NK-92 treated with Interleukin-12 subunit alpha and Interleukin-12 subunit beta, amount 100 ng/mL, for 24 hours (cell line): ENCODE measurements around the gene FHOD3.
"Not testable (repeated sequence)": the region's sequence is repeated elsewhere in the genome, so short reads cannot be mapped to it uniquely, and the experiment has no call there.

Source experiments
- DNase-seq: peaks from one replicate; lab custom pipeline; 2025; lab: John Stamatoyannopoulos, UW

Gene FHOD3

DNA sequence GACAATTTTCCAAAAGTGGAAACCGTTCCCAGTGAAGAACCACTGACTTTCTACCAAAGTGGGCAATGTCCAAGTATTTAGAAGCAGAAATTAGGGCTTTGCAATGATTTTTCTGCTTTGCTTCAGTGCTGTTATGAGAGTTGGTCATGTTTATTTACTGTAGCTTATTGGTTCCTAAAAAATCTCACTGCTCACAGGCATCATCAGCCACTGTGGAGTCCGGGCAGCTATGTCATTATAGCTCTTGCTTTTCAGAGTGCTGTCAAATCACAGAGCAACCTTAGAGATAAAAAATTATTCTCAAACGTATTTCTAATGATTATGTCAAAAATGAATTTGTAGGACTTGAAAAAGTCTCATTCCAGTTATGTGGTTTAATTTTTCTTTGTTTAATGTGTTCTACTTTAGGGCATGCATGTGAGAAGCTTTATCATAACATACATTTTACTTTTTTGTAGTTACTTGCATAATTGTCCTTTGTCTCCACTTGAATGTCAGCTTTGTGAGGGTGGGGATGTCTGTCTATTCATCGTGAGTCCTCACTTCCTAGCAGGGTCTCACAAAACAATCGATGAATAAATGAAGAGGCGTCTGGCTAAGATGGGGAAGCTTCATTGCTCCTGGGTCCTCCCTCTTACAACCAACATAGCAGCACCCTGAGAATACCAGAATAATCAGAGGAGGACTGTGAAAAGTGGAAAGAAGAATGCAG, 413.7 kb downstream of the FHOD3 start:
- DNase-seq = no peak

DNA sequence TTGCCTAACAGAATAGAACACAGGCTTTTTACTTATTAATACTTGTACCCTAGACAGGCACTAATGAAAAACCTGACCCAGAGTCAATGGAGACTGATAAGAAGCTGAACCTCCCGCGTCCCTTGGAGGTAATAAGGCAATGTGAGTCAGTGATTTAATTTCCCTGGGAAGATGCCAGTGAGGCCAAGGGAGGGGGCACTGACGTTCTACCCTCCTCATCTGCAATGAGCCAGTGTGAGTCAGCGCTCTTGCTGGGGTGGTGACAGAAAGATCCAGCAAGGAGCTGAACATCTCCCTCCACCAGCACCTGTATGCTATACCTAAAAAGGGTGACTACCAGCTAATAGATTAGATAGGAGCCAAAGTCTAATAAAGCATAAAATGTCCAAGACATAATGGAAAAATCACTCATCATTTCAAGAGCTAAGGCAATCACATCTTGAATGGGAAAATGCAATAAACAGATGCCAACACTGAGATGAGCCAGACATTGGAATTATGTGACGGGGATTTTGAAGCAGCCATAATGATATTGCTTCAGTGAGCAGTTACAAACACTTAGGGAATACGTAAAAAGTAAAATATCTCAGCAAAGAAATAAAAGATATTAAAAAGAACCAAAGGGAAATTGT, 414.4 kb downstream of the FHOD3 start:
- no peak for DNase-seq

DNA sequence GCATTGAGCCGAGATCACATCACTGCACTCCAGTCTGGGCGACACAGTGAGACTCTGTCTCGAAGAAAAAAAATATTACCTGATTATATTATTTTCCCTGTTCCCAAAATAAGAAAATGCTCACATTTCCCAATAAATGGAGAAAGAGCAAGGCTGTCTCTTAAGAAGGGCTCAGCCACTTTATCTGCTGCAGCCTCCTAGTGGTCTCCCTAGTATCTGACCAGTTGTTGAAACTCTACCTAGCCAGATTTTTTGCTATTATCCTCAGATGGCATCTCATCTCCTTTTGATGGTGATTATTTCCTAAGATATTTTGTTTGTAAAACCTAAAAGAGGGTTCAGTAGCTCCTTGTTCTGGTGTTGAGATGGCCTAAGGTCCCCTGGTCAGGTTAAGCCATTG, 417.0 kb downstream of the FHOD3 start:
- DNase-seq = no peak

DNA sequence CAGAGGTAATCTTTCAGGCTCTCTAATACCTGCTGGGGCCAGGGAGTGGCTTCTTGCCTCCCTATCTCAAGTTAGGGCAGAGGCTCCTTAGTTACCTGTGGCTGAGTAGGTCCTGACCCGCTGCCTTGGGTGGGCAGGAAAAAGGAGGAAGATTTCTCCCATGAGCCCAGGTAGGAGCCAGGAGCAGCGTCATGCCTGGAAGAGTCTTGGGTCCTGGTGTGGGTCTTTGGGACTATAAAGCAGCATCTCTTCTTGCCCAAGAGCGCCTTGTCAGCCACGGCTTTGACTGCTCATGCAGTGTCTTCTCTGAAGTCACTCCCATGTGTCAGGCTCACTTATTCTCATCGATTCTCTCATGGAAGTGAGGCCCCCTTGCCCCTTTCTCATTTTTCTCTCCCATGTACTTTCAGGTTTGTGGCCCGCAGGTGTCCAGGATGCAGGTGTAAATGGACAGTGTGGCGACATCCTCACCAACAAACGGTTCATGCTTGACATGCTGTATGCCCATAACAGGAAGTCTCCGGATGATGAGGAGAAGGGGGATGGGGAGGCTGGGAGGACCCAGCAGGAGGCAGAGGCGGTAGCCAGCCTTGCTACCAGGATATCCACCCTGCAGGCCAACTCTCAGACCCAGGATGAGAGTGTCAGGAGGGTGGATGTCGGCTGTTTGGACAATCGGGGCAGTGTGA, 420.1 kb downstream of the FHOD3 start:
- no peak for DNase-seq

DNA sequence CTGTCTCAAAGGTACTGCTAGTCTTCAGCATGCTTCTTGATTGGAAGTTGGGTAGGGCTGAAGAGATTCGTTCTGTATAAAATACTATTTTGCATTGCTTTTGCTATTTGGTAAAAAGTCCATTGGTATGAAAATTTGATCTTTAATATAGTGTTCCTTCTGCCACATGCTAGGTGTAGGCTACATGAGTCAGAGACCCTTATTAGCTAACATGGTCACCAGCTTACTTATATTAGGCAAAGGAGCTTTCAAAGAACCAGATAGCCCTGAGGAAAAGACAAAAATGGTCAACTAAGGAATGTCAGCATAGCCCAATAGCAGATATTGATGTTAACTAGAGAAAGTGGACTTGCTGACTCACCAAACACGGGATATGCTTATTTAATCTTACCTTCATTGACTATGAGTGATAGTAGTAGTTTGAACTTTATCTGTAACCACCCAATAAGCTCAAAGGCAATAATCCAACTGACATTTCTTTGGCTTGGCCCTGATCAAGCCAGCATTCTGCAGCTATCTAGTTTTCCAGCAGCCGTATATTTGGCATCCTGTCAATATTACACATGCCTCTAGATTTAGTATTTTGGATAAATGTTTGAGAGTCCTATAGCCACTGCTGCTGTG, 421.3 kb downstream of the FHOD3 start:
- no peak for DNase-seq

DNA sequence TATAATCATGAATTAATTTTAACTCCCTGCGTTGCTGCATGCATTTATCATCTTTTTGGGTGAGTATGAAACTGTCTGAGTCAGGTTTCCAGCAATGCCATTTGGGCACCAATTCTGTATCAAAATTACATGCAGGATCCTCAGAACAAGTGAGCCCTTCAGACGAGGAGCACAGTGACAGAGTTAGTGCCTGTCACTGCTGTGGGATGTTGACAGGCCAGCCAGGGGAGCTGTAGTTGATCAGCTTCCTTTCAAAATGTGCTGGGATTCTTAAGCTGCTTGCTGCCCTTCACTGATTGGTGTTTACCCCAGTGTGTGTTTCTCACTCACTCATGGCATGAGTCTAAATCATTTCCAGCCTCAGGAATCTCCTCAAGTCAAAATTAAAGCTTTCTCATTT, 422.1 kb downstream of the FHOD3 start:
- no peak for DNase-seq

DNA sequence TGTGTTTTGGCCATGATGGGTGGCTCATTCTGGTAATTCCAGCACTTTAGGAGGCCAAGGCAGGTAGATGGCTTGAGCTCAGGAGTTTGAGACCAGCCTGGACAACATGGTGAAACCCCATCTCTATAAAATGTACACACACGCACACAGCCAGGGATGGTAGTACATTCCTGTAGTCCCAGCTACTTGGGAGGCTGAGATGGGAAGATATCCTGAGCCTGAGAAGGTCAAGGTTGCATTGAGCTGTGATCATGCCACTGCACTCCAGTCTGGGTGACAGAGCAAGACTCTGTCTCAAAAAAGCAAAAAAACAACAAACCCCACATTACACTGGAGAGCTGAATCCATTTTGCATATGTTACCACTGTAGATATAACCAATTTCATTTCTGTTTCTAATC, 423.8 kb downstream of the FHOD3 start:
- DNase-seq = not testable (repeated sequence)

DNA sequence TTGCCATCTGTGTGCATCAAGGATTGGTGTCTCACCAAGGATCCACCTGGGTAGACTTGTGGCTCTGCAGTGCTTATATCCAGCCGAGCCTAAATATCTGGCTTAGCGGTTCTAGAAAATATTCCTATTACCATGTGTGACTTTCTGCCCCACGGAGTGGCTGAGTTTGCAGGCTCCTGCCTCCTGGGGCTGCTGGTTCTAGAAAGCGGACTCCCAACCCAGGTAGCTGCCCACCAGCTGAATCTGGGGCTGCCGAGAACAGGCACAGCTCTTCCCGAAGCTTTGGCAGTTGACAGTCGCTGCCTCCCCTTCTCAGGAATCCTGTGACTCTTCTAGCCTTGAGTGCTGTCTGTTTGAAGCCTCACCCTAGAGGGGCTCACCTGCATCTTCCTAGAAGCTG, 426.7 kb downstream of the FHOD3 start:
- DNase-seq = no peak

DNA sequence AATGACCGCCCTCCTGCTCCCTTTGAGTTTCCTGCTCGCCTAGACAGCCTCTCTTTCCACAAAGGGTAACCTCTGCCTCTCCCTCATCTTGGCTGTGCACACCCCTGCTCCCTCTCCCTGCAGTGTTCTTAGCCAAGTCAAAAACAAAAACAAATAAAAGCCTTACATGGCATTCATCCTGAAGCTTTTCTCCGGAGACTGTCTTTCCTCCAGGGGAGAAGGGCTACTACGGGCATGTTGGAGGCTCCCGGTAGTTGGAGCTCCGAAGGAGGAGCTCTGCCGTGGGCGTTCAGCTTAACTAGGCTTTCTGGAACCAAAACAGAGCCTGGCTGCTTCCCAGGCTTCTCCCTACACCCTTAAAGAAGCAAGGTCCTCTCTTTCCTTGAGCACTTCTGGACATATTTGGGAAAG, 427.1 kb downstream of the FHOD3 start:
- no peak for DNase-seq

DNA sequence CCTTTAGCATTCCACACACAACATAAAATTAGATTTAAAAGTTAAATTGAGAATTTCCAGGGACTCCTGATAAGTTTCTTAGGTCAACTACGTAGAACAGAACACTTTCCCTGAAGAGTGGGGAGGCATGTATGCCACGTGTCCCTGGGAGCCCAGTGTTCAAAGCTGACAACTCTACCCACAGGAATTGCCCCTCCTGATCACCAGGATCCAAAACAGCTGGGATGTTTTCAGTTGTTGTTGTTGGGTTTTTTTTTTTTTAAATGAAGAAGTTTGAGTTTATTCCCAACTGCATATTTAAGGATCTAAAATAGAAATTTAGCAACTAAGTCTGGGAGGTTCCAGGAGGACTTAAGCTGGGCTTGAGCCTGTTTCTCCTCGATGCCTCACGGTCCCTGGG, 430.8 kb downstream of the FHOD3 start:
- no peak for DNase-seq

DNA sequence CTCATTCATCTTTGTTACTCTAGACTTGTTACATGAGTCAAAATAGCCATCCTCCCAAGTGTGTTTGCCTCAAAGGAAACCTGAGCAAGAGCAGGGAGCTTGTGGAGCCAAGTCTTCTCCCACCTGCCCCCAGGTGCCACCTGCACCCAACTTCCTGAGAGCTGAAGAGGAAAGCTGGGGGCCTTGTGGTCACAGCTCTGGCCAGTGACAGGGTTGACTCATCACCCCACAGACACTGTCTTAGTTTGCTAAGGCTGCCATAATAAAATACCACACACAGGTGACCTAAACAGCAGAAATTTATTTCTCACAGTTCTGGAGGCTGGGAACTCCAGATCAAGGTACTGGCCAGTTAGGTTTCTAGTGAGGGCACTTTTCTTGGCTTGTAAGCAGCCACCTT, 431.7 kb downstream of the FHOD3 start:
- DNase-seq = peak; percentile 14

DNA sequence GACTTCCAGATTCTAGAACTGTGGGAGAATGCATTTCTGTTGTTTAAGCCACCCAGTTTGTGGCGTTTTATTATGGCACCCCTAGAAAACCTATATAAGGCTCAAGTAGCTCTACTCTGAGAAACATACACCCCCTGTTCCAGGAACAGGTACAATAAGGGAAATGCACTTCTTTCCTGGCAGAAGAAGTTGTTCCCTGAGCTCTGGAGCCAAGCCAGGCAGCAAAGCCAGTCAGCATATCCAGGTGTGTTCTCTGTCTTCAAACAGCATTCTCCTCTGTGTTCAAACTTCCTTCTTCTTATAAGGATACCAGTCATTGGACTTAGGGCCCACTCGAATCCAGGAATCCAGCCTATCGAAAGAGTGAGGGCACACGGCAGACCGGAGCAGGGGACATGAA, 434.8 kb downstream of the FHOD3 start:
- DNase-seq = no peak

DNA sequence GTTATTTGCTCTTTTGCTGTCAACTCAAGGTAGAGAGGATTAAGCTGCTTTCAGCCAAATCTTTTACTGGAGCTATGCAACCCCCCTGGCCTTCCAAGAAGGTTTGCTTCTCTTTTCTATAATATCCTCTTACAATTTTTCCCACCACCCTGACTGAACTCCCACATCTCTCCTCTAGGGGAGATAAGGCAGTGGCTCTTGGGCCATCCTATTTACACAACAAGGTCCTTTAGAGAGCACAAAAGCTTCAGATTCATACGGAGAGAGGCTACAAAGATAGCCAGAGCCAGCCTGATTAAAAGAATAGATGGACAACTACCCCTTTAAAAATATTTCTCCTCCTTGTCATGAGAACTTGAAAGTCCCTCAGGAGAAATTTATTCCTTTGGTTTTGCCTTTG, 435.6 kb downstream of the FHOD3 start:
- no peak for DNase-seq

DNA sequence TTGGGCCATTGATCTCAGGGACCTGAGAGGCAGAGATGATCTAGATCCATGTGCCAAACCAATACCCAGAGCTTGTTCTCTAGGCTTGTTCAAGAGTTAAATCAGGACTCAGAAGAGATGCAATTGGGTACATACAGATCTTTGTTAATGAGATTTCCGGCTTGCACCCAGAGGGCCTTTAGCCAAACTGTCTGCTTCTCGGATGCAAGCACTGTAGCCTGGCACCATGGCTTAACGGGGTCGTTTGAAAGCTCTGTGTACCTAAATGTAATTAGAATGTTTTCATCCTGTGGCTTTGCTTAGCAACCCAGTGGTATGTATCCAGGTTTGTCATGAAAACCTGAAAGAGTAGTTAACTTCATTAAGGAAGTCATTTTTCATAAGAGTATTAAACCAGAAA, 437.1 kb downstream of the FHOD3 start:
- no peak for DNase-seq

DNA sequence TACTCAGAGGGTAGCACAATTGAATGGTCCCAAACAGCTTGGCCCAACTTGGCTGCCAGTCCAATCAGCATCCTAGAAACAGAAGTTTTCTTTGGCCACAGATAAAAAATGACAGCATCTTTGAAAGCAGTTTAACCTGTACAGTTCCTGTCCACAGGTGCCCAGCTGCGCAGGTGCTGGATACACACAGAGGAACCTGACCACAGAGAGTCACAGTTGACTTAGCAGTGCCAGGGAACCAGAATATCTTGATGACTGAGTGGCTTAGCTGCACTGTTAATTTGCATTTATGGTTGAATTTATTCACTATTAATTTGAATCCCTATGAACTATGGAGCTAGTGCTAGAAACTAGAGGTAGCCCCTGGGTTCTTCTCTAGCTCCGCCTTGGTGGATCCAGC, 437.6 kb downstream of the FHOD3 start:
- DNase-seq = no peak

DNA sequence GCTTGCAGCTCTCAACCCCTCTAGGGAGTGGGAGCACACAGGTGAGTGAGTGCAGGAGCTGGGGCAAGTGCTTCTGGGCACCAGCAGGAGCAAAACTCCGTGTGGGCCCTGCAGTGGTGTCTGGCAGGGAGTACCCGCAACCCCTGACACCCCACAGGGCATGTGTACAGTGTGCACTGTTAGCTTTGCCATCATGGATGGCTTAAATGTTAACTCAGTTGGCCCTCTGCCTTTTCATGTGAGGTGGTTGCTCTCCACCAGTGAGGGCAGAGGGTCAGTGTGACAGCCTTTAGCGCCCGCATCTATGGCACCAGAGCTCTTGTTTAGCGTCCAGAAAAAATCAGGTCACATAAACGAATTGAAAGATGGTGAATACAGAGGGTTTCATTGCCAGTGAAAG, 438.6 kb downstream of the FHOD3 start:
- no peak for DNase-seq

DNA sequence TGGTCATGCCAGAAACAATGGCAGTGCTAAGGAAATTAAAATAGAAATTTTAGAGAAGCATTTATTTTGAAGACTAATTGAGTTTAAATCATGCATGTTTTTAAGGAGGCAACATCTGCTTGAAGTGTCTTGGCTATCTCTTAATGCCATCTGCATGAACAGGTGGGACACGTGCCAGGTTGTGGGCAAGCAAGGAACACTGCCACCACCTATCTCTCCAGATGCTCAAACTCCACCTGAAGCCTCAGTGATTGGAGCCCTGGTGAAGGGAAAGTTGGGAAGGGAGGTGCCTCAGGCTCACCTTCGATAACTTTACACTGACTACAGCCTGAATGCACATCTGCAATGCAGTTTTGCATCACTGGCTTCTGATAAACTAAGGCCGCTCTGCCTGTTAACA, 439.8 kb downstream of the FHOD3 start:
- DNase-seq = no peak

DNA sequence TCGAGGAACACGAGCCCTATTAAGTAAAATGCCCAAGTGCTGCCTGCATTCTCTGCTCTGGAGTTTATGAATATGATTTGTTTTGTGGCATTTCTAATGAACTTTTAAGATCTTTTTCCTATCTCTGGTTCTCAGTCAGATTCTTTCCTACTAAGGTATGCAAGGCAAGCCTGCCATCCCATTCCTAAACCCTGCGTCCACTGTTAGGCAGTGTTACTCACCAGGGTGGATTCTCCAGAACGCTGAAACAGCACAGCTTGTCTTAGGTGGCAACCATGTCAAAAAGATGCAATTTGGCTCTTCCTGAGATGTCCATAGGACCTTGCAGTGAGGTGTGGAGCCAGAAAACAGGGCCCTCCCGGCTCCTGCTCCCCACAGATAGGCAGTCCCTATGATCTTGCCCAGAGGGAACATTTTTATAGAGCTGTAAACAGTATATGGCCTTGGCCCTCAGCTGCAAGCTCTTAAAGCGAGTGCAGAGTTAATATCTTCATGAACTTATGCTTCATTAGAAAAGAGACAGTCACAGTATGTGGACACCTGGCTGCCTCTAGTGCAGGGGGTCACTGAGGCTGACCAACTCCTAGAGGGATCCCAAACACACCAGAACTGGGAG, 446.9 kb downstream of the FHOD3 start:
- DNase-seq = no peak

DNA sequence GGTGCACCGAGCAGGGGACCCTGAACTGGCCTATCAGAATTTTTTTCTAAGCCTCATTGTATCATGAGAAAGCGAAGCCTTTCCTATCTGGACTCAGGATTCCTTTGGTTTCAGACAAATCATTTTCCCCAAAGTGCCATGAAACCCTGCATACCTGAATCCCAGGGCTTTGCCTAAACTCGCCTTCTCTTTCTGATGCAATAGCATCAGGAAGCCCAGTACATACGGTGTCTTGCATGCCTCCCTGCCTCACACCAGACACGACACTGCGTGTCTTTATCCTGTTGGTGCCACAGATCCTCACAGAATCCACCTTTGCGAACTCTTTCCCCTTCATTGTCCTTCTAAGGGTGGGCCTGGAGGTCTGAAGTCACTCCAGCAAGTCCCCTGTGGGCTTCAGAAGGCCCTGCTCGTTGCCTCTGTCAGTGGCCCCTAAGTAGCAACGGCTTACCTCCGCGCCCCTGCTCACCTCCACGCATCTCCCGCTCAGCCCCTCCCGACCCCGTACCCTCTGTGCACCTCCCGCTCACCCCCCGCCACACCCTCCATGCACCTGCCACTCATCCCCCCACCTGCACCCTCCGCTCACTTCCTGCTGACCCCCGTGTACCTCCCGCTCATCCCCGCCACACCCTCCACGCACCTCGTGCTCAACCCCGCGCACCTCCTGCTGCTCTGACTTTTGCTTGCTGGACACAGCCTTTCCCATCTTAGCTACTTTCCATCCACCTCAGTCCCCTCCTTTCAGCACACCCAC, 447.9 kb downstream of the FHOD3 start:
- no peak for DNase-seq

DNA sequence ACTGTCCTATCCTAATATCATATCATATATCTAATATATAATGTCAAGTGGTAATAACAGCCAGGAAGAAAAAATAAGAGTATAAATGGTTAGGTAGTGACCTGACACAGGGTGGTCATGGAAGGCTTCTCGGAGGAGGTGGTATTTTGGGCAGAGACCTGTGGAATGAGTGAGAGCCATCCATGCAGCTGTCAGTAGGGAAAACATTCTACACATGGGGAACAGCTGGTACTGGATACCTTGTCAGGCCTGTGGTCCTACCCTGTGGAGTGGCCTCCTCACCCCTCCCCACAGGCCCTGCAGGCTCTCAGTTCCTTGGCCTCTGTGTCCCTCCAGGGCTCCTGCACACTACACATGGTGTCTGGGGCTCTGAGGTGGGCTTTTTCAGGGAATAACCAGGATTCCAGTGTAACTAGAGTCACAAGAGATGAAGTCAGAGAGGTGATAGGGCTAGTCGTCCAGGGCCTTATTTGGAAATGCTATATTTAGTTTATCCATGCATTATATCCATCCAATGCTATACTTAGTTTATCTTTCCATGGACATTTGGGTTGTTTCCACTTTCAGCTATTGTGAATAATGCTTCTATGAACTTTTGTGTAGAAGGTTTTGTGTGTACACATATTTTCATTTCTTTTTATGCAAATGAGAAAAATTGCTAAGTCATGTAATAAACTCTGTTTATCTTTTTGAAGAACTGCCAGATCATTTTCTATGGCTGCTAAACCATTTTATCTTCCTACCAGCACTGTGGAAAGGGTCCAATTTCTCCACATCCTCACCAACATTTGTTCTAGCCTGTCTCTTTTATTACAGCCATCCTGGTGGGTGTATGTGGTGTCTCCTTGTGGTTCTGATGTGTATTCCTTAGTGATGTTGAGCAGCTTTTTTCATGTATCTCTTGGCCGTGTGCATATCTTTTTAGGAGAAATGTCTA, 455.7 kb downstream of the FHOD3 start:
- no peak for DNase-seq

DNA sequence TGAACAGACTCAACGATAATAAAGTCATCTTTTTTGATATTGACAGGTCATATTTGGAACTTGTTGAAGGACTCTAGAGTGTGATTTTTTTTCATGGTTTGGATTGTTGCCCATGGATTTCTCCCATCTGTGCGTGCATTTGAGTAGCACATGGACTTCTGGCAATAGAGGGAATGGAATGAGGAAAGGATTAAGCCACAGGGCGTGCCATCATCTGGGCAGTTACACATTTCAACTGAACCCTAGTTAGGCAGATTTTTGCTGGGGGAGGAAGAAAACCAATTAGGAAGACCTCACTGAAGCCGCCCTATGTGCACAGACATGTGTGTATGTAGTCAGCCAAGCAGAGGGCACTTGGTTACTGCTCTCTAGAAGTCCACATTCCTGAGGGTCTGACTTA, 458.7 kb downstream of the FHOD3 start:
- DNase-seq = no peak
